Nephron (organoid): ENCODE results near the gene ERMP1.

Experiments used
- H3K27ac Mint-ChIP-seq, 3 experiments: 2 replicates each; pipeline ENCODE4 v1.8.0; 2020; ENCODE audit warnings: mixed read lengths in 3 of 3, mild to moderate bottlenecking in 2 of 3, moderate library complexity in 1 of 3
- H3K27me3 Mint-ChIP-seq: 2 replicates; pipeline ENCODE4 v1.8.0; 2021; ENCODE audit warnings: low read depth, mild to moderate bottlenecking, moderate library complexity, mixed read lengths
- H3K36me3 Mint-ChIP-seq: 2 replicates; pipeline ENCODE4 v1.8.0; 2020; ENCODE audit warnings: low read depth, mixed read lengths
- H3K4me1 Mint-ChIP-seq: 2 replicates; pipeline ENCODE4 v1.8.0; 2020; ENCODE audit warnings: mixed read lengths
- H3K4me3 Mint-ChIP-seq, 3 experiments: 2 replicates each; pipeline ENCODE4 v1.8.0; 2020; ENCODE audit warnings: mild to moderate bottlenecking in 3 of 3, mixed read lengths in 3 of 3, moderate library complexity in 2 of 3
- H3K9me3 Mint-ChIP-seq: 2 replicates; pipeline ENCODE4 v1.8.0; 2020; ENCODE audit warnings: mixed read lengths
- CTCF ChIP-seq, 3 experiments: fragments of 200-600 bp; sonication (generic); IDR thresholded peaks; one replicate each; pipeline ENCODE4 v1.5.0; 2021; ENCODE audit warnings: antibody characterized with exemption in 3 of 3; ENCODE audit not compliant: unreplicated experiment in 3 of 3

The ERMP1 gene

DNA sequence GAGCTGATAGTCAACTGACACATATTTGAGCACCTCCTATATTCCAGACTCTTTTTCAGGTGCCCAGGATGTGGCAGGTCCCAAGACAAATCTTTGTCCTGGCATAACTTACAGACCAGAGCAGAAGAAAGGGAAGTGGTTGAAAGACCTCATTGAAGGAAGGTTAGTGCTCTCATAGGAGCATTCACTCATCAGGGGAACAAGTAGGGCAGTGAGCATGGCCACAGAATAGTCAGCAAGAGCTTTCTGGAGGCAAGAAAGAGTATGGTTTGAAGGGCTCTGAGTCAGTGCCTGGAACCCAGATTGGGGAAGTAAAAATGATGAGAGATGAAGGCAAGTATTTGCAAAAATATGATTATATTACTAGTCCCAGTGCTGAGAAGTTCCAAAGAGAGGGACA lies 25.0 kb upstream of the ERMP1 start:
- no peak overlapping the region for H3K4me3 Mint-ChIP-seq

DNA sequence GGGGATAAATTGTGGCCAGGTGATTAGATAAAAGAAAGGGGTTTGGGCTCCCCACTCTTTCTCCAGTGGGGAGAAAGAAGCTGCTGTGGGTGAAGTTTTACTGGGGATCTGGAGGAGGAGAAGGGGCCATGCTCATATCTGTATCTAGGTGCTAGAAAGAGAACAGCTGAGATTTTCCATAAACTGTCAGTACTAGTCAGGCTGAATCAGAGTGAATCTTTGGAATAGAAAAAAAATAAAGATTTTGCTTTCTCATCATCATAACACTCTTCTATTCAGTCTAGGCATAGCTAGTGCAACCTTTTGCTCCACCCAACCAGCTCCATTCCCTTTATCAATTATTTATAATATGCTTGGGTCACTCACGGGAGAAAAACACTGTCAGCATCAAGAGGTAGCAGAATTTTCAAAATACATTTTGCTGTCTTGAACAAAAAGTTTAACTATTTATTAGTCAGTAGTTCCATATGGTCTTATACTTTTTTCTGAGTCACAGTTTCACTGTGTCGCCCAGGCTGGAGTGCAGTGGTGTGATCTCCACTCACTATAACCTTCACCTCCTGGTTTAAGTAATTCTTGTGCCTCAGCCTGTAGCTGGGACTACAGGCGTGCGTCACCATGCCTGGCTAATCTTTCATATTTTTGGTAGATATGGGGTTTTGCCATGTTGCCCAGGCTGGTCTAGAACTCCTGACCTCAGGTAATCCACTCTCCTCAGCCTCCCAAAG lies 21.3 kb upstream of the ERMP1 start:
- Mint-ChIP-seq H3K4me3 (no peak overlapping the region), H3K4me1 (no peaks in the 10 kb centered on the region), H3K36me3 (no peaks in the 10 kb centered on the region), H3K27ac (no peak overlapping the region), H3K9me3 (no peaks in the 10 kb centered on the region), H3K27me3 (no peaks in the 10 kb centered on the region)
- no peak for TF ChIP-seq CTCF (IDR thresholded peaks at IDR 0.05; ENCODE audit: unreplicated experiment in 3 of 3)

More for the DNA sequence above, 25.0 kb upstream of the ERMP1 start:
- no peaks in the 10 kb centered on the region for H3K9me3 Mint-ChIP-seq
- no peaks in the 10 kb centered on the region for H3K4me1 Mint-ChIP-seq
- H3K36me3 Mint-ChIP-seq: no peaks in the 10 kb centered on the region
- H3K27ac Mint-ChIP-seq: no peak overlapping the region
- no peaks in the 10 kb centered on the region for H3K27me3 Mint-ChIP-seq
- no peak for TF ChIP-seq CTCF (IDR thresholded peaks at IDR 0.05; ENCODE audit: unreplicated experiment in 3 of 3)

- Mint-ChIP-seq H3K9me3 (no peaks in the 10 kb centered on the region), H3K27me3 (no peaks in the 10 kb centered on the region), H3K4me3 (no peak overlapping the region), H3K4me1 (no peaks in the 10 kb centered on the region), H3K27ac (peak overlapping the region in 2 of 3 experiments; percentile 33 to 36), H3K36me3 (no peaks in the 10 kb centered on the region)
- TF ChIP-seq CTCF (IDR thresholded peaks at IDR 0.05; ENCODE audit: unreplicated experiment in 3 of 3): no peak
Observed at GRCh38 chr9:5853617-5854016, 20.7 kb upstream of the ERMP1 start.

DNA sequence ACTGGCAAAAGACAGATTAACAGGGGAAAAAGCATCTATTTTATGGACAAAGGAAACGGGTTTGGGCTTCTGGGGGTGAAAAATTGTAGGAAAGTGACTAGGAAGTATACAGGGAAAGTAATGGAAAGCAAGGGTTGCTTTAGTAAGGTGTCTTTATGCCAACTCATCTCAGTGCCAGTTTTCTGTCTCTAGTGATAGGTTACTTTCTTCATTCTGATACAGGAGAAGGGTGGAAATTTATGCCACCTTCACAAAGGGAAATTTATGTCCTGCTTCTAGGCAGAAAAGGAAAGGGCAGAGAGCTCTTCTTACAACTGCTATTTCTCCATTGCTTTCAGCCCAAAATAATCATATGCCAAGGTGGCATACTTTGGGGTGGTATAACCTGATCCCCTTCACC lies 20.1 kb upstream of the ERMP1 start:
- peak overlapping the region; percentile 1 to 36 (median 33) for H3K27ac Mint-ChIP-seq
- no peaks in the 10 kb centered on the region for H3K27me3 Mint-ChIP-seq
- H3K4me3 Mint-ChIP-seq: no peak overlapping the region
- no peak for TF ChIP-seq CTCF (IDR thresholded peaks at IDR 0.05; ENCODE audit: unreplicated experiment in 3 of 3)
- H3K4me1 Mint-ChIP-seq: no peaks in the 10 kb centered on the region
- H3K9me3 Mint-ChIP-seq: no peaks in the 10 kb centered on the region
- H3K36me3 Mint-ChIP-seq: no peaks in the 10 kb centered on the region

DNA sequence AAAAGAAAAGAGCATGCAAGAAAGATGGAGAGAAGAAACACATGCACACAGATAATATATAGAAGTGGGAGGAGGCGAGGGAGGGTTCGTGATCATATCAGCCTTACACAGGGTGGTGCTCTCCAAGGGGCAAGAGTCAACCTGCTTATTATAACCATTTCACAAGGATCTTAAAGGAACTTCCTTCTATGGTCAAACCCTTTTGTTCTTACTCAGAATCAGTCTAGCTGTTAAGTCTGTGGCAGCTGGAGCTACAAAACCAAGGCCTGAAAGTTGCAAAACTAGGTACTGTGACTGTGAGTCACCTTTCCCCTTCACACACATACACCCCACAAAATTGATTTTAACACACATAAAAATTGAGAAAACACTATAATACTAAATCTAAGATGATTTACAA lies 18.5 kb upstream of the ERMP1 start:
- TF ChIP-seq CTCF (IDR thresholded peaks at IDR 0.05; ENCODE audit: unreplicated experiment in 3 of 3): no peak
- peak overlapping the region in 1 of 3 experiments; percentile 6 for H3K27ac Mint-ChIP-seq

GRCh38 chr9:5850724-5851122 lies 17.8 kb upstream of the ERMP1 start:
- H3K36me3 Mint-ChIP-seq: no peaks in the 10 kb centered on the region
- H3K4me3 Mint-ChIP-seq: no peak overlapping the region
- H3K9me3 Mint-ChIP-seq: no peaks in the 10 kb centered on the region
- no peak overlapping the region for H3K27ac Mint-ChIP-seq
- no peak for TF ChIP-seq CTCF (IDR thresholded peaks at IDR 0.05; ENCODE audit: unreplicated experiment in 3 of 3)
- H3K4me1 Mint-ChIP-seq: peaks cover 9% of the 10 kb centered on the region
- no peaks in the 10 kb centered on the region for H3K27me3 Mint-ChIP-seq

More for the DNA sequence above, 18.5 kb upstream of the ERMP1 start:
- H3K4me1 Mint-ChIP-seq: peaks cover 5% of the 10 kb centered on the region
- H3K9me3 Mint-ChIP-seq: no peaks in the 10 kb centered on the region
- H3K36me3 Mint-ChIP-seq: no peaks in the 10 kb centered on the region
- no peaks in the 10 kb centered on the region for H3K27me3 Mint-ChIP-seq
- no peak overlapping the region for H3K4me3 Mint-ChIP-seq
